HEK293 (cell line): ENCODE results near the gene PAIP2.
A peak's percentile ranks its signal among the peaks of the same experiment; 100 is the strongest.

Experiments
- CTCF ChIA-PET: fragments of 350-600 bp; formaldehyde crosslinking; extraction: SDS; loops from one replicate; lab custom pipeline; 2021; ENCODE audit warnings: antibody characterized with exemption; lab: Yijun Ruan, JAX
- POLR2A ChIA-PET: fragments of 300-600 bp; formaldehyde crosslinking; extraction: SDS; loops from one replicate; lab custom pipeline; 2020; ENCODE audit warnings: antibody characterized with exemption, inconsistent platforms; lab: Yijun Ruan, JAX
- H3K27ac ChIP-seq: fragments of 200-500 bp; sonication (Bioruptor generic); 2 replicates; pipeline ENCODE4 v1.5.1; 2014; ENCODE audit warnings: low read depth, low read length, control low read depth, inconsistent platforms; ENCODE audit errors: extremely low read depth
- H3K36me3 ChIP-seq, 2 experiments: fragments of 200-500 bp in 1 of 2; sonication (Bioruptor generic) in 1 of 2; 1 replicate in 1 of 2; 2 replicates in 1 of 2; pipeline ENCODE4 v1.5.1; 2014 to 2017; ENCODE audit warnings: inconsistent platforms in 2 of 2, low read length in 2 of 2; ENCODE audit not compliant: control insufficient read depth in 2 of 2, insufficient read depth in 1 of 2
- H3K4me1 ChIP-seq: fragments of 200-500 bp; sonication (Bioruptor generic); 2 replicates; pipeline ENCODE4 v1.5.1; 2014; ENCODE audit warnings: mild to moderate bottlenecking, low read length, inconsistent platforms; ENCODE audit not compliant: control insufficient read depth, insufficient read depth
- H3K4me3 ChIP-seq: 2 replicates; pipeline ENCODE4 v1.5.1; 2011; ENCODE audit warnings: low read depth, mild to moderate bottlenecking, control low read depth, low read length, moderate library complexity
- H3K9me3 ChIP-seq: fragments of 200-500 bp; sonication (Bioruptor generic); 2 replicates; pipeline ENCODE4 v1.5.1; 2014; ENCODE audit warnings: low read depth, low read length, inconsistent platforms; ENCODE audit not compliant: control insufficient read depth, insufficient read depth
- FEZF1 ChIP-seq: fragments of 450-650 bp; formaldehyde crosslinking; IDR thresholded peaks from 2 replicates; pipeline ENCODE4 v1.5.1; 2016; ENCODE audit warnings: missing biosample characterization, missing genetic modification characterization
- IKZF3 ChIP-seq: fragments of 450-650 bp; IDR thresholded peaks from 2 replicates; pipeline ENCODE4 v1.5.0; 2018; ENCODE audit warnings: missing biosample characterization, mild to moderate bottlenecking, missing genetic modification characterization, moderate library complexity
- OSR2 ChIP-seq: fragments of 450-650 bp; formaldehyde crosslinking; IDR thresholded peaks from 2 replicates; pipeline ENCODE4 v1.5.1; 2016; ENCODE audit warnings: missing biosample characterization, missing genetic modification characterization
- PRDM1 ChIP-seq: fragments of 450-650 bp; formaldehyde crosslinking; IDR thresholded peaks from 2 replicates; pipeline ENCODE4; 2016; ENCODE audit warnings: missing biosample characterization, missing genetic modification characterization
- SCRT2 ChIP-seq: fragments of 450-650 bp; formaldehyde crosslinking; IDR thresholded peaks from 2 replicates; pipeline ENCODE4 v1.5.1; 2016; ENCODE audit warnings: missing biosample characterization, missing genetic modification characterization
- SP7 ChIP-seq: fragments of 450-650 bp; formaldehyde crosslinking; IDR thresholded peaks from 2 replicates; pipeline ENCODE4 v1.5.1; 2016; ENCODE audit warnings: missing biosample characterization, missing genetic modification characterization
- TCF7L2 ChIP-seq: IDR thresholded peaks from 2 replicates; pipeline ENCODE4 v1.6.1; 2011; ENCODE audit warnings: low read depth, mild to moderate bottlenecking, inconsistent platforms, low read length, moderate library complexity, borderline replicate concordance
- ZBTB17 ChIP-seq: fragments of 450-650 bp; formaldehyde crosslinking; IDR thresholded peaks from 2 replicates; pipeline ENCODE4 v1.5.1; 2016; ENCODE audit warnings: missing biosample characterization, missing genetic modification characterization
- ZBTB7A ChIP-seq: fragments of 450-650 bp; formaldehyde crosslinking; IDR thresholded peaks from 2 replicates; pipeline ENCODE4 v1.5.1; 2016; ENCODE audit warnings: low read depth, missing biosample characterization, missing genetic modification characterization
- ZNF132 ChIP-seq: fragments of 450-650 bp; formaldehyde crosslinking; IDR thresholded peaks from 2 replicates; pipeline ENCODE4 v1.5.1; 2017; ENCODE audit warnings: missing biosample characterization, missing genetic modification characterization, borderline replicate concordance
- ZNF140 ChIP-seq: fragments of 450-650 bp; formaldehyde crosslinking; IDR thresholded peaks from 2 replicates; pipeline ENCODE4 v1.5.1; 2016; ENCODE audit warnings: missing biosample characterization, missing genetic modification characterization
- ZNF184 ChIP-seq: fragments of 450-650 bp; IDR thresholded peaks from 2 replicates; pipeline ENCODE4 v1.5.1; 2018; ENCODE audit warnings: missing biosample characterization, mild to moderate bottlenecking, missing genetic modification characterization
- ZNF335 ChIP-seq: fragments of 450-650 bp; formaldehyde crosslinking; conservative IDR thresholded peaks from 2 replicates; pipeline ENCODE4 v1.5.1; 2016; ENCODE audit warnings: missing biosample characterization, missing genetic modification characterization
- ZNF433 ChIP-seq: fragments of 450-650 bp; formaldehyde crosslinking; IDR thresholded peaks from 2 replicates; pipeline ENCODE4 v1.5.1; 2016; ENCODE audit warnings: missing biosample characterization, missing genetic modification characterization, low read depth
- ZNF48 ChIP-seq: fragments of 450-650 bp; formaldehyde crosslinking; IDR thresholded peaks from 2 replicates; pipeline ENCODE4 v1.5.1; 2016; ENCODE audit warnings: missing biosample characterization, missing genetic modification characterization
- ZNF830 ChIP-seq: fragments of 450-650 bp; IDR thresholded peaks from 2 replicates; pipeline ENCODE4 v1.5.0; 2018; ENCODE audit warnings: missing biosample characterization, missing genetic modification characterization, low read depth, mild to moderate bottlenecking, moderate library complexity
- ZNF843 ChIP-seq: fragments of 450-650 bp; formaldehyde crosslinking; IDR thresholded peaks from 2 replicates; pipeline ENCODE4 v1.5.1; 2016; ENCODE audit warnings: missing biosample characterization, missing genetic modification characterization
- ZSCAN23 ChIP-seq: fragments of 450-650 bp; formaldehyde crosslinking; IDR thresholded peaks from 2 replicates; pipeline ENCODE4 v1.5.1; 2016; ENCODE audit warnings: missing biosample characterization, missing genetic modification characterization
- TF ChIP-seq, protein P1 (sequence below): fragments of 450-650 bp; formaldehyde crosslinking; IDR thresholded peaks from 2 replicates; pipeline ENCODE4 v1.5.1; 2017; ENCODE audit warnings: missing biosample characterization, missing genetic modification characterization
- TF ChIP-seq, protein P2 (sequence below): fragments of 450-650 bp; formaldehyde crosslinking; IDR thresholded peaks from 2 replicates; pipeline ENCODE4 v1.5.1; 2017; ENCODE audit warnings: missing biosample characterization, missing genetic modification characterization
- TF ChIP-seq, protein P3 (sequence below): fragments of 450-650 bp; formaldehyde crosslinking; IDR thresholded peaks from 2 replicates; pipeline ENCODE4 v1.5.1; 2017; ENCODE audit warnings: missing biosample characterization, missing genetic modification characterization
- TF ChIP-seq, protein P4 (sequence below): fragments of 450-650 bp; formaldehyde crosslinking; IDR thresholded peaks from 2 replicates; pipeline ENCODE4 v1.5.1; 2016; ENCODE audit warnings: missing biosample characterization, missing genetic modification characterization
- TF ChIP-seq, protein P5 (sequence below): fragments of 450-650 bp; formaldehyde crosslinking; optimal IDR thresholded peaks from 2 replicates; pipeline ENCODE3; 2016; ENCODE audit warnings: missing biosample characterization, mild to moderate bottlenecking, missing genetic modification characterization

Gene PAIP2

DNA sequence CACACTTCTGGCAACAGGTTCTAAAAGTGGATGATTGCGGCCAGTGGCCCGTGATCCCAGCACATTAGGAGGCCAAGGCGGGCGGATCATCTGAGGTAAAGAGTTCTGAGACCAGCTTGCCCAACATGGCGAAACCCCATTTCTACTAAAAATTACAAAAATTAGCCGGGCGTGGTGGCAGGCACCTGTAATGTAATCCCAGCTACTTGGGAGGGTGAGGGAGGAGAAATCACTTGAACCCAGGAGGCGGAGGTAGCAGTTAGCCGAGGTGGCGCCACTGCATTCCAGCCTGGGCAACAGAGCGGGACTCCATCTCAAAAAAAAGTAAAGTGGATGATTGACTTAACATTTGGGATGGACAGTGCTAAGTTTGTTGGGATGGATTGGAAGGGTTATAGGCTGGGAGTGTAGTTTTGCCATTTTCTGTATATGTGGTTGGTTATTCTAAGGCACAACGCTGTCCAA, 44.8 kb upstream of the PAIP2 start (continued):
- TF ChIP-seq, protein P1, sequence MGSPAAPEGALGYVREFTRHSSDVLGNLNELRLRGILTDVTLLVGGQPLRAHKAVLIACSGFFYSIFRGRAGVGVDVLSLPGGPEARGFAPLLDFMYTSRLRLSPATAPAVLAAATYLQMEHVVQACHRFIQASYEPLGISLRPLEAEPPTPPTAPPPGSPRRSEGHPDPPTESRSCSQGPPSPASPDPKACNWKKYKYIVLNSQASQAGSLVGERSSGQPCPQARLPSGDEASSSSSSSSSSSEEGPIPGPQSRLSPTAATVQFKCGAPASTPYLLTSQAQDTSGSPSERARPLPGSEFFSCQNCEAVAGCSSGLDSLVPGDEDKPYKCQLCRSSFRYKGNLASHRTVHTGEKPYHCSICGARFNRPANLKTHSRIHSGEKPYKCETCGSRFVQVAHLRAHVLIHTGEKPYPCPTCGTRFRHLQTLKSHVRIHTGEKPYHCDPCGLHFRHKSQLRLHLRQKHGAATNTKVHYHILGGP (tag by site-specific recombination) = no peak
- TF ChIP-seq SCRT2 (tag by site-specific recombination) = peak; percentile 98
- TF ChIP-seq ZSCAN23 = no peak
- TF ChIP-seq, protein P2, sequence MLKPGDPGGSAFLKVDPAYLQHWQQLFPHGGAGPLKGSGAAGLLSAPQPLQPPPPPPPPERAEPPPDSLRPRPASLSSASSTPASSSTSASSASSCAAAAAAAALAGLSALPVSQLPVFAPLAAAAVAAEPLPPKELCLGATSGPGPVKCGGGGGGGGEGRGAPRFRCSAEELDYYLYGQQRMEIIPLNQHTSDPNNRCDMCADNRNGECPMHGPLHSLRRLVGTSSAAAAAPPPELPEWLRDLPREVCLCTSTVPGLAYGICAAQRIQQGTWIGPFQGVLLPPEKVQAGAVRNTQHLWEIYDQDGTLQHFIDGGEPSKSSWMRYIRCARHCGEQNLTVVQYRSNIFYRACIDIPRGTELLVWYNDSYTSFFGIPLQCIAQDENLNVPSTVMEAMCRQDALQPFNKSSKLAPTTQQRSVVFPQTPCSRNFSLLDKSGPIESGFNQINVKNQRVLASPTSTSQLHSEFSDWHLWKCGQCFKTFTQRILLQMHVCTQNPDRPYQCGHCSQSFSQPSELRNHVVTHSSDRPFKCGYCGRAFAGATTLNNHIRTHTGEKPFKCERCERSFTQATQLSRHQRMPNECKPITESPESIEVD (tag by site-specific recombination) = no peak
- no peak for TF ChIP-seq ZBTB7A
- no peak for TF ChIP-seq ZNF132 (tag by site-specific recombination)
- TF ChIP-seq, protein P3, sequence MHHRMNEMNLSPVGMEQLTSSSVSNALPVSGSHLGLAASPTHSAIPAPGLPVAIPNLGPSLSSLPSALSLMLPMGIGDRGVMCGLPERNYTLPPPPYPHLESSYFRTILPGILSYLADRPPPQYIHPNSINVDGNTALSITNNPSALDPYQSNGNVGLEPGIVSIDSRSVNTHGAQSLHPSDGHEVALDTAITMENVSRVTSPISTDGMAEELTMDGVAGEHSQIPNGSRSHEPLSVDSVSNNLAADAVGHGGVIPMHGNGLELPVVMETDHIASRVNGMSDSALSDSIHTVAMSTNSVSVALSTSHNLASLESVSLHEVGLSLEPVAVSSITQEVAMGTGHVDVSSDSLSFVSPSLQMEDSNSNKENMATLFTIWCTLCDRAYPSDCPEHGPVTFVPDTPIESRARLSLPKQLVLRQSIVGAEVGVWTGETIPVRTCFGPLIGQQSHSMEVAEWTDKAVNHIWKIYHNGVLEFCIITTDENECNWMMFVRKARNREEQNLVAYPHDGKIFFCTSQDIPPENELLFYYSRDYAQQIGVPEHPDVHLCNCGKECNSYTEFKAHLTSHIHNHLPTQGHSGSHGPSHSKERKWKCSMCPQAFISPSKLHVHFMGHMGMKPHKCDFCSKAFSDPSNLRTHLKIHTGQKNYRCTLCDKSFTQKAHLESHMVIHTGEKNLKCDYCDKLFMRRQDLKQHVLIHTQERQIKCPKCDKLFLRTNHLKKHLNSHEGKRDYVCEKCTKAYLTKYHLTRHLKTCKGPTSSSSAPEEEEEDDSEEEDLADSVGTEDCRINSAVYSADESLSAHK (tag by site-specific recombination) = no peak
- TF ChIP-seq ZNF433 (tag by site-specific recombination) = no peak
- peak; percentile 85 for TF ChIP-seq OSR2 (tag by site-specific recombination)
- TF ChIP-seq SP7 (tag by site-specific recombination) = no peak
- TF ChIP-seq ZNF140 (tag by site-specific recombination) = no peak
- TF ChIP-seq ZNF843 (tag by site-specific recombination) = no peak

DNA sequence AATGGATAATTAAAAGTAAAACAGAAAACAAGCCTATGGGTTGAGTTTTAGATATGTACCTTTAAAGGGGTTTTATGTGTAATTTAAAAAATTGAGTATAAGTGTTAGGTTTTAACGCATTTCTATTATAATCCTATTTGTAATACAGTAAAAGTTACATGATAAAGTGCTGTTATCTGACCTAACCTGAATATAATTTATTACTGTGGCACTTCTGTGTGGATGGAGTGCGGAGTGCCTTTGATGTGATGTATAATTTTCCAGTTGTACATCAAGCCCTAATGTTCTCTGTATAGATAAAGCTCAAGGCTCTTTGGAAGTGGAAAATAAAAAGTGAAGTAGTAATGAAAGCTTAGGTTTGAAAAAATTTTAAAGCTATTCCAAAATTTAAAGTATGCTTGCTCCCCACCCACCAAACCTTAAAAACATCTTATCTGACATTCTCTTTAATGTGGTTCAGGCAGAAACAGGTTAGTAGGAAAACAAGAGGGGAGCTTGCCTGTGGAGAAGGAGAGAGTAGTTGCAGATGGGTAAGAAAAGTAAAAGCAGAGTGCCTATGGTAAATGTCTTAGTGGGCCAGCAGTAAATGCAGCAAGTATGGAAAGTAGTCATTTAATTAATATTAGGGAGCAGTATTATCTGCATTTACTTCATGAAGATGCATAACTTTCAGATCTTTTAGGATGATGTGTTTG, 44.1 kb upstream of the PAIP2 start:
- Histone ChIP-seq H3K36me3 (peaks cover 0 to 8% of the 10 kb centered on the region in 2 experiments; a peak in 2 of 3 replicates), H3K4me3 (no peak overlapping the region), H3K4me1 (peaks cover 52% of the 10 kb centered on the region), H3K27ac (no peak overlapping the region), H3K9me3 (no peaks in the 10 kb centered on the region)
- POLR2A ChIA-PET = interaction anchor here (0.7 to 1.2 kb wide), 2 partner anchors 9 to 35 kb away, joined by 3 read pairs; no protein-coding TSS in a partner anchor
- CTCF ChIA-PET = interaction anchor here (0.6 kb wide), 1 partner anchor 12 kb away, joined by 4 read pairs; no protein-coding TSS in a partner anchor
- TF ChIP-seq ZNF830 (tag by site-specific recombination) = no peak
- TF ChIP-seq TCF7L2 = peak; percentile 95
- peak; percentile 67; the same call in 1 of the 2 replicates for TF ChIP-seq ZBTB17 (tag by site-specific recombination)
- peak; percentile 76 for TF ChIP-seq ZNF843 (tag by site-specific recombination)
- TF ChIP-seq ZNF184 (tag by site-specific recombination) = 0 out of 2 replicates have a peak, but pooled peaks have one; percentile 4
- TF ChIP-seq, protein P4, sequence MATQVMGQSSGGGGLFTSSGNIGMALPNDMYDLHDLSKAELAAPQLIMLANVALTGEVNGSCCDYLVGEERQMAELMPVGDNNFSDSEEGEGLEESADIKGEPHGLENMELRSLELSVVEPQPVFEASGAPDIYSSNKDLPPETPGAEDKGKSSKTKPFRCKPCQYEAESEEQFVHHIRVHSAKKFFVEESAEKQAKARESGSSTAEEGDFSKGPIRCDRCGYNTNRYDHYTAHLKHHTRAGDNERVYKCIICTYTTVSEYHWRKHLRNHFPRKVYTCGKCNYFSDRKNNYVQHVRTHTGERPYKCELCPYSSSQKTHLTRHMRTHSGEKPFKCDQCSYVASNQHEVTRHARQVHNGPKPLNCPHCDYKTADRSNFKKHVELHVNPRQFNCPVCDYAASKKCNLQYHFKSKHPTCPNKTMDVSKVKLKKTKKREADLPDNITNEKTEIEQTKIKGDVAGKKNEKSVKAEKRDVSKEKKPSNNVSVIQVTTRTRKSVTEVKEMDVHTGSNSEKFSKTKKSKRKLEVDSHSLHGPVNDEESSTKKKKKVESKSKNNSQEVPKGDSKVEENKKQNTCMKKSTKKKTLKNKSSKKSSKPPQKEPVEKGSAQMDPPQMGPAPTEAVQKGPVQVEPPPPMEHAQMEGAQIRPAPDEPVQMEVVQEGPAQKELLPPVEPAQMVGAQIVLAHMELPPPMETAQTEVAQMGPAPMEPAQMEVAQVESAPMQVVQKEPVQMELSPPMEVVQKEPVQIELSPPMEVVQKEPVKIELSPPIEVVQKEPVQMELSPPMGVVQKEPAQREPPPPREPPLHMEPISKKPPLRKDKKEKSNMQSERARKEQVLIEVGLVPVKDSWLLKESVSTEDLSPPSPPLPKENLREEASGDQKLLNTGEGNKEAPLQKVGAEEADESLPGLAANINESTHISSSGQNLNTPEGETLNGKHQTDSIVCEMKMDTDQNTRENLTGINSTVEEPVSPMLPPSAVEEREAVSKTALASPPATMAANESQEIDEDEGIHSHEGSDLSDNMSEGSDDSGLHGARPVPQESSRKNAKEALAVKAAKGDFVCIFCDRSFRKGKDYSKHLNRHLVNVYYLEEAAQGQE = 0 out of 2 replicates have a peak, but pooled peaks have one; percentile 6
- TF ChIP-seq, protein P2 (tag by site-specific recombination) = peak; percentile 96
- TF ChIP-seq, protein P5, sequence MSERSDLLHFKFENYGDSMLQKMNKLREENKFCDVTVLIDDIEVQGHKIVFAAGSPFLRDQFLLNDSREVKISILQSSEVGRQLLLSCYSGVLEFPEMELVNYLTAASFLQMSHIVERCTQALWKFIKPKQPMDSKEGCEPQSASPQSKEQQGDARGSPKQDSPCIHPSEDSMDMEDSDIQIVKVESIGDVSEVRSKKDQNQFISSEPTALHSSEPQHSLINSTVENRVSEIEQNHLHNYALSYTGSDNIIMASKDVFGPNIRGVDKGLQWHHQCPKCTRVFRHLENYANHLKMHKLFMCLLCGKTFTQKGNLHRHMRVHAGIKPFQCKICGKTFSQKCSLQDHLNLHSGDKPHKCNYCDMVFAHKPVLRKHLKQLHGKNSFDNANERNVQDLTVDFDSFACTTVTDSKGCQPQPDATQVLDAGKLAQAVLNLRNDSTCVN (tag by site-specific recombination) = no peak
- no peak for TF ChIP-seq ZNF433 (tag by site-specific recombination)
- TF ChIP-seq IKZF3 (tag by site-specific recombination) = peak; percentile 64; the same call in 1 of the 2 replicates
- TF ChIP-seq ZNF335 = no peak
- TF ChIP-seq FEZF1 (tag by site-specific recombination) = peak; percentile 67
- peak; percentile 93 for TF ChIP-seq PRDM1 (tag by site-specific recombination)
- peak; percentile 93 for TF ChIP-seq SP7 (tag by site-specific recombination)
- TF ChIP-seq ZNF48 (tag by site-specific recombination) = no peak
- peak; percentile 47; the same call in 1 of the 2 replicates for TF ChIP-seq OSR2 (tag by site-specific recombination)
